Measurements from ENCODE around the gene KCNIP1.

The KCNIP1 gene

GRCh38 chr5:170563824-170564567 lies 60.2 kb downstream of the KCNIP1 start:
- DNase-seq (ENCODE audit: low read depth, low spot score) = no peak

GRCh38 chr5:170565072-170565471 lies 61.3 kb downstream of the KCNIP1 start:
- DNase-seq (ENCODE audit: low read depth, low spot score) = no peak

DNA sequence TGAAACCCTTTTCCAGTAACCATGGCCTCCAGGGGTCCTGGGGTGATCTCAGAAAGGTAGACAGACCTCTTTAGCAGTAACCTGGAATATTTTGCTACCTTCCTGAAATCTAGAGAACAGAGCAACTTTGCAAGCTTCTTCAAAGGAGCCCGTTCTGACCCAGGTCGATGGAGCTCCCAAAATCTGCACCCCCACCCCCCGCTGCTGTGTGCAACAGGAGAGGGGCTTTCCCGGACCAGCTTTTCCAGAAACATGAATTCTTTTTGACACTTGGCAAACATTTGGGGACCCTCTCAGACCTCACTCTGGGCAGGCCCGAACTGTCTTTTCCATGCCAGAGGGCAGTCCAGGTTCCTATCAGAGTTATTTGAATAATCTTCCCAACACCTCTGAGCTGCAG lies 65.3 kb downstream of the KCNIP1 start:
- no peak for DNase-seq (ENCODE audit: low read depth, low spot score)

DNA sequence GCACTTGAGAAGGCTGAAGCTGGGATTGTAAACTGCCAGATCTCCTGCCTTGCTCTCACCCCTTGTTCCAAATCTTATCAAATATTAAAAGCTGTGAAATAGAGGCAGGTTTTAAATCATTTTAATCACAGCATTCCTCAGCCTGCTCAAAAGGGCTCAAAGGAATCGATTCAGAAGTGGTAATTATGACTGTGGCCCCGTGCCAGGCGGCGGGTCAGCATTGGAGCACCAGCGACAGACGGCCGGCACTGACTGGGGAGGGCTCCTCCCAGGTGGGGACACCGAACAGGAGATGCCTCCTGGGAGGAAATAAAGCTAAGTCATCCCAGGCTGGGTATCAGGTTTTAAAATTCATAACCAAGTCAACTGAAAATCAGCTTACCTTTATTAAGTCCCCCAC lies 66.7 kb downstream of the KCNIP1 start:
- DNase-seq (ENCODE audit: low read depth, low spot score) = no peak

DNA sequence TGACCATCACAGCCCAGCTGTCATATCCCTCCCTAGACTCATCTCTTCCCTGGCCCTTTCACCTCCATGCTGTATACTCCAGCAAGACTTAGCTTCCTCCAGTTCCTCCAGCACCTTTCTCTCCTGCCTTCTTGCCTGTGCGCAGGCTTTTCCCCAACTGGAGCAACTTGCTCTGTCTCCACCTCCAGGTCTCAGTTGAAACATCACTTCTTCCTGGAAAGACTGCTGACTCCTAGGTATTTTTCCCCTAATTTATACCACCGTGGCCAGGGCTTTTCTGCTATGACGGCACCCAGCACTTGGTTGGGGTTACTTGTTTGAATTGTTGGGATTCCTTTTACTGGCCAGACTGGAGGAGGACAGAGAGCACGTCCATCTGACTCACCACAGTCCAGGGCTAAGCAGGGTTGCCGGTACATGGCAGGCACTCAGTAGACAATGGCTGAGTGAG lies 67.5 kb downstream of the KCNIP1 start:
- no peak for DNase-seq (ENCODE audit: low read depth, low spot score)

DNA sequence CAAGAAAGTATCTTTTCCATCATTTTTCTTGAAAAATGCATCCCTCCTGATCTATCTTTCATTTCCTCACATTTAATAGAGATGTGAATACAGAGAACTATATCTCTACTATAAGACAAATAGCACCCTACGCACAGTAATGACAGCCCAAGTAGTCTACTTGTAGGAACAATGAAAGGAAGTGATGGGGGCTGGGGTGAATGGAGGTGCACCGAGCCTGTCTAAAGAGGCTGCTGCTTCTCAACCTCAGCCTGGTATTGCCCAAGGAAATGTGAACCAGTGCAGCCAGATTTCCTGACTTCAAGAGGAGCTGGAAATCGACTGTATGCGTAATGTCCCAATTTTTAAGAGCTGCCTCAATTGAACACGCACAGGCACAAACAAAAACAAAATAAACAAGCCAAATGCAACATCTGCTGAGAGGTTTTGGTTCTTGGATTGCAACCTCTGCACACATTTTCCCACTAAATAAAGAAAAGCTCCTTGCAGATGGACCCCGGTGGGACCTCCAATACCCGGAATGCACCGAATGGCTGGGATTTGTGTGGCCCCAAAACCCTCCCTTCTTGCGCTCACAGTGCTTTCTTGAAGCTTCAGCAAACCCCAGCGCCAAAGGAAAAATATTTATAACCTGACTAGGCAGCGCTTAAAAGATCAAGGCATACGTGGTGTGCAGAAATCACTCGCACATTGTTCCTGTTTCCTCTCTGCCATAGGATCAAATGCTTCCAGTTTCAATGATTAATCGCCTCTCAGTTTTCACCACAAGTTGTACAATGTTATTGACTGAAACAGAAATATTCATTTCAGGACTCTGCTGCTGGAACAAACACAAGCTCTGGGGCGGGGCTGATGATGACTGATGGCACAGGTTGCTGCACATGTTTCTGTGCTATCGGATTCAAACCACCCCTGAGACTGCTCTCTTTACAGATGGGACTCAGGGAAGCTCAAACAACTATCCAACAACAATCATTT lies 68.3 kb downstream of the KCNIP1 start:
- DNase-seq (ENCODE audit: low read depth, low spot score) = no peak

DNA sequence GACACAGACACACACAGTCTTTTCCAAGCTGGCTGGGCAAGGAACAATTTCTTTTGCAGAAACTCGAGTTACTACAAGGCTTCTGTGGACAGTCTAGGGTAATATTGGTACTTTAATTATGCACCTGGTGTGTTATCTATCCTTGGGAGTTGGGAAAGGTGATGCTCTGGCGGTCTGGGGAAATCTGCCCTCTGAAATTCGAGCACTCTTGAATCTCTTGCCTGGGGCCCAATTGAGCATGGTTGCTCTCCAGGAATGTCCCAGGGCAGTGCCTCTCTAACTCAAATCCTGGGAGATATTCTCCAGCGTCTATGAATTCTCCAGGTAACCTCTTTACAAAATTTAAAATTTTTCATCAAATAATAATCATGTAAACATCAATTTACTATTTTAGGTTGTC lies 69.3 kb downstream of the KCNIP1 start:
- no peak for DNase-seq (ENCODE audit: low read depth, low spot score)

DNA sequence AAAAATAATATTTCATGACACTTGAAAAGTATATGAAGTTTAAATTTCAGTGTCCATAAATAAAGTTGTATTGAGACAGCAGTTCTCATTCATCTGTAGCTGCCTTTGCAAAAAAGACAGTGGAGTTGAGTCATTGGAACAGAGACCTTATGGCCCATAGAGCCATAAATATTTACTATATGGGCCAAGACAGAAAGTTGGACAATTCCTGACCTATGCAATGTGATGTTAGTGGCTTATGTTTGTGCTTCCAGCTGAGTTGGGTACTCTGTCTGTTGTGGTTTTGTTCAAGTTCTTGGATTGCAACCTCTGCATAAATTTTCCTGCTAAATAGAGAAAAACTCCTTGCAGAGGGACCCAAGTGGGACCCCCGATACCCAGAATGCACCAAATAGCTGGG lies 69.8 kb downstream of the KCNIP1 start:
- no peak for DNase-seq (ENCODE audit: low read depth, low spot score)

- no peak for DNase-seq (ENCODE audit: low read depth, low spot score)
These were observed 73.0 kb downstream of the KCNIP1 start for GRCh38 chr5:170576602-170577535.

- no peak for DNase-seq (ENCODE audit: low read depth, low spot score)
These were observed 75.8 kb downstream of the KCNIP1 start for GRCh38 chr5:170579601-170580000.

- DNase-seq (ENCODE audit: low read depth, low spot score) = no peak
These were observed 77.4 kb downstream of the KCNIP1 start for GRCh38 chr5:170581211-170581610.

GRCh38 chr5:170582644-170583330 lies 79.0 kb downstream of the KCNIP1 start:
- no peak for DNase-seq (ENCODE audit: low read depth, low spot score)

GRCh38 chr5:170584003-170584402 lies 80.2 kb downstream of the KCNIP1 start:
- DNase-seq (ENCODE audit: low read depth, low spot score) = no peak

DNA sequence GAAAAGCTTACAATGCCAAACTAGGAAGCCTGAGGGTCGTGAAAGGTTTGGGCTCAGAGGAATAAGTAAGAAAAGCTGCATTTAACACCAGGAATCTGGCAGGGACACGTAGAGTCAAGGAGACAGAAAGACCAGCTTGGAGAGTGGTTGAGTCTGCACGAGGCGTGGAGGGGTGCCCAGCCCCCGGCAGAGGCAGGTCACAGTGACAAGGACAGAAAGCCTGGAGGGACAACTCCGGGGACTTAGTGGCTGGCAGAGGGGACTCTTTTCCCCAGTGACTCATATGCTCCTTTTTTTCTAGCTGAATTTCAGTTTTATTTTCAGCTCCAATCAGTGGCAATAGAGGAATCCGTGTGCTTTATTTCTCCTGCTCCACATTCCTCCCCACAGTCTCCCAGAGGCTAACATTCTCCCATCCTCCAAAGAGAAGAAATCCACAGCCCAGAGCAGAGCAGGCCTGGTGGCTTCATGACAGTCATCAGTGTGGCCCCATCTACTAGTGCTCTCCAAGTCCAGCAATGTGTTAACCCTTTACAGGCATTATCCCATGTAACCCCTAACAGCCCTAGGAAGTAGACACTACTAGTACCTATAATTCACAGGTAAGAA lies 80.7 kb downstream of the KCNIP1 start:
- DNase-seq (ENCODE audit: low read depth, low spot score) = no peak

DNA sequence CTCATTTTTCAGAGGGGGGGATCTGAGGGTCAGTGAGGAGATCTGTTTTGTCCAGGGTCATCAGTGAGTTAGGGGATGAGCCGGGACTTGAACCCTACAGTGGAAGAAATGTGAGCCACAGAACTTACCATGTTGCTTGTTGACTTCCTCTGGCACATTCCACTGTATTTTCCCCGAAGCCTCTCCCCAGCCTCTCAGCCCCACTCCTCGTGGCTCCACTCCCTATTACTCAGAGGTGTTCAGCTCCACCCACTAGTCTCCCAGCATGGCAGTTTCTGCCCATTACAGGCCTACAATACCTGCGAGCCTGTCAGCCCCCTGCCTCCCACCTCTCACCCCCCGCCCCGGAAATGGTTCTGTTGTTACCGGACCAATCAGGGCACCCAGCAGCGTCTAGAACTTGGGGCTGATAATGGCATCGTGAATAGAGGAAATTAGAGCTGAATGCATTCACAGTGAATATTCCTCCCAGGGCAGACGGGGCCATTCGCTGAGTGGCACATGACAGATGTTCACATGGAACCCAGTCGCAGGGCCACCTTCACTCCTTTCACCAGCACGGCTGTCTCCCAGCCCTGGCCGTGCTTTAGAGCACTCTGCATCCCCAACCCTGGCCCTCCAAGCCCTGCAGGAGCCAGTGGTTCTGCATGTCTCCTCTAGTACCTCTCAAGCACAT lies 81.6 kb downstream of the KCNIP1 start:
- no peak for DNase-seq (ENCODE audit: low read depth, low spot score)

DNA sequence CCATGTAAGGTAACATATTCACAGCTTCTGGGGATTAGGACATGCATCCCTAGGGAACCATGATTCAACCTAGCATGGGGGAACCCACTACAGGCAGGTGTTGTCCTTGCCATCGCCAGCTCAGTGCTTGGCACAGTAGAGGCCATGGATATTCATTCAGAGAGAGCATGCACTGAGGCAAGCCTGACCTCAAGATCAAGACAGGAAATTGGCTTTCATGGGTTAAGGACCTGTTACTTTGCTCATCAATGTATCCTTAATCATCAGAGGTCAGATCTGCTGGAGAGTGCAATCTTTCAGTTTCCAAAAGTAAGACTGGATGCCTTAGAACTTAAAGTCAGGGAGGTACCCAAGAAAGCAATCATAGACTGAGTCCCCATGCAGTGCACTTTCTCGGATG lies 84.0 kb downstream of the KCNIP1 start:
- DNase-seq (ENCODE audit: low read depth, low spot score) = no peak

GRCh38 chr5:170589643-170590042 lies 85.8 kb downstream of the KCNIP1 start:
- no peak for DNase-seq (ENCODE audit: low read depth, low spot score)

DNA sequence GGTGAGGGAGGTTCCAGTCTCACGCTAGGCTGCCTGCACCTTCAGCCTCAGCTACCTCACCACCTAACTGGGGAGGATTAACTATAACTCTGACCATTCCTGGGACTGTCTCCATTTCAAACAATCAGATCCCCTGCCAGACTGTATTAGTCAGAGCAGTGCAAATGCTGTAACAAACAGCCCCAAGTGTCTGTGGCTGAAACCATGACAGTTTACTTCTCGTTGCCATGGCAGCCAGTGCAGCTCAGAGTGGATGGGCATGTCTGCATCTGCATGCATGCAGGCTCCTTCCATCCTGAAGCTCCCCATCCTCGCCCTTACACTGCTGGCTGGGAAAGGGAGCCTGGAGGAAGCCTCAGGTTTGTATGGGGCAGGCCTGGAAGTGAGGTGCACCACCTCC lies 86.7 kb downstream of the KCNIP1 start:
- DNase-seq (ENCODE audit: low read depth, low spot score) = no peak

DNA sequence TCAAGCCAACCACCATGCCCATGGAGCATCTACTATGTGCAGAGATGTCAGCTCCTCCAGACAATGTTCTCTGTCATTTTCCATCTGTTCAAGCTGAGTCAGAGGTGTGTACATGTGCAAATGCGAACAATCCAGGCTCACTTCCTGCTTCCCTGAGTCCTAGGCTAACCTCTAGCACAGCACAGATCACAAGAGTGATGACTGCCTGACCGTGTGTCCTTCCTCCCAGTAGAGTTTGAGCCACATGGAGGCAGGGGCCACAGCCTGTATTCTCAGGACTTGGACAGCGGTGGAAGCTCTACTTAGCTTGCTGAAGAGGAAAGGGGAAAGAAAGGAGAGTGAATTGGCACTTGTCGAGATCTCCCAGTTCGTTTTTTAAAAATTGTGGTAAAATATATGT lies 87.2 kb downstream of the KCNIP1 start:
- no peak for DNase-seq (ENCODE audit: low read depth, low spot score)

DNA sequence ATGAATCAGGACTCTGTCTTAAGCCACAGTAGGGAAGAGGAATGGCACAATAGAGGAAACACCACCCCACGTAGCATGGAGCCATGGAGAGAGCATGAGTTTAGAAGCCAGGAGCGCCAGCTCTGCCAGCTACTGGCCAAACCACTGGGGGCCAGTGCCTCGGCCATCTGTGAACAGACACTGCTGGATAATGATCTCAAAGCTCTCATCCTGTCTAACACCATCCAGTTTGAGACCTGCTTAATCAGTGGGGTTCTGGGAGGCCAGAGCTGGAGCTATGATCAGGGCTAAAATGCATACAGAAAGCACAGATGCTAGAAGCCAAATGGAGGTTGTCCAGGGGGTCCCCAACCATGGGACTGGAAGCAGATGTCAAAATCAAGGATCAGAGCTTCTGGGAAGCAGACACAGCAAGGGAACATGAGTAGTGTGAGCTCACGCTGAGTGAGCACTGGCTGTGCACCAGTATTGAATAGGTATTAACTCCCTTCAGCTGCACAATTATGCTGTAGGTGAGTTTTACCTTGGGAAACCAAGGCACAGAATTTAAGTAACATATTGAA lies 92.7 kb downstream of the KCNIP1 start:
- no peak for DNase-seq (ENCODE audit: low read depth, low spot score)

All from smooth muscle cell of the brain vasculature (primary cell).